Endothelial cell of umbilical vein (primary cell): ENCODE data around the gene ATXN2.

Source experiments
- JUN ChIP-seq: IDR thresholded peaks from 2 replicates; pipeline ENCODE4 v1.6.1; 2011; ENCODE audit warnings: borderline replicate concordance, low read depth; ENCODE audit not compliant: insufficient read length, insufficient read depth
- MYC ChIP-seq: IDR thresholded peaks from one replicate; pipeline ENCODE4 v1.6.1; 2011; ENCODE audit warnings: mild to moderate bottlenecking, low read depth, low read length
- POLR2A ChIP-seq: IDR thresholded peaks from 2 replicates; pipeline ENCODE4 v1.6.1; 2012; ENCODE audit warnings: low read depth, mild to moderate bottlenecking, control low read depth, low read length
- TF ChIP-seq, protein P1 (sequence below), 2 donors: IDR thresholded peaks; 1 replicate in 1 of 2; 2 replicates in 1 of 2; pipeline ENCODE4 v1.5.1; 2011; ENCODE audit warnings: low read length in 2 of 2, mild to moderate bottlenecking in 2 of 2, moderate library complexity in 2 of 2, control low read depth in 1 of 2, inconsistent platforms in 1 of 2, low read depth in 1 of 2; ENCODE audit not compliant: insufficient read depth in 1 of 2; ENCODE audit errors: extremely low read depth in 1 of 2

DNA sequence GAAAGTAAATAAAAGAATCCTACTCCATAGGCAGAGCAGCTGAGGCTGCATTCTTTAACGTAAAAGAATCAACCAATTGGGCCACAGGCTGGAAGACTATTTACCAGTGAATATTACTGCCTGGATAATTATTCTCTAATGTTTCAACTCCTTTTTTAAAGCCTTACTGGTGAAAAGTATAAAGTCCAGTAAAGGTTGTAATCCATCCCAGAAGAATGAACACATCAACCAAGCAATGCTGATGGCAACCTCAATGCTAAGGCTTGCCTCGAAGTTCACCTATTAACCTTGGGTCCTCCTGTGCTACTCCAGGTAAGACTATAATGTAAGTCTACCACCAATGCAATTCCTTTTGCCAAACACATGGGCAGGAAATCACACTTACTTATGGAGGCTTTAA, 77.3 kb downstream of the ATXN2 start:
- TF ChIP-seq, protein P1, sequence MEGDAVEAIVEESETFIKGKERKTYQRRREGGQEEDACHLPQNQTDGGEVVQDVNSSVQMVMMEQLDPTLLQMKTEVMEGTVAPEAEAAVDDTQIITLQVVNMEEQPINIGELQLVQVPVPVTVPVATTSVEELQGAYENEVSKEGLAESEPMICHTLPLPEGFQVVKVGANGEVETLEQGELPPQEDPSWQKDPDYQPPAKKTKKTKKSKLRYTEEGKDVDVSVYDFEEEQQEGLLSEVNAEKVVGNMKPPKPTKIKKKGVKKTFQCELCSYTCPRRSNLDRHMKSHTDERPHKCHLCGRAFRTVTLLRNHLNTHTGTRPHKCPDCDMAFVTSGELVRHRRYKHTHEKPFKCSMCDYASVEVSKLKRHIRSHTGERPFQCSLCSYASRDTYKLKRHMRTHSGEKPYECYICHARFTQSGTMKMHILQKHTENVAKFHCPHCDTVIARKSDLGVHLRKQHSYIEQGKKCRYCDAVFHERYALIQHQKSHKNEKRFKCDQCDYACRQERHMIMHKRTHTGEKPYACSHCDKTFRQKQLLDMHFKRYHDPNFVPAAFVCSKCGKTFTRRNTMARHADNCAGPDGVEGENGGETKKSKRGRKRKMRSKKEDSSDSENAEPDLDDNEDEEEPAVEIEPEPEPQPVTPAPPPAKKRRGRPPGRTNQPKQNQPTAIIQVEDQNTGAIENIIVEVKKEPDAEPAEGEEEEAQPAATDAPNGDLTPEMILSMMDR (IDR thresholded peaks at IDR 0.05; ENCODE audit: extremely low read depth in 1 of 2, insufficient read depth in 1 of 2, low read depth in 1 of 2, low read length in 2 of 2): no peak
- TF ChIP-seq POLR2A (no peak), JUN (no peak), MYC (no peak)
